NCI-H748 (cell line): ENCODE measurements around the gene TIMM13.
"Not testable (repeated sequence)": the region's sequence is repeated elsewhere in the genome, so short reads cannot be mapped to it uniquely, and the experiment has no call there.

Experiments
- DNase-seq: peaks from one replicate; lab custom pipeline; 2025; ENCODE audit not compliant: unreplicated experiment; lab: John Stamatoyannopoulos, UW

TIMM13 gene

GRCh38 chr19:2427429-2428320 is at the start of gene TIMM13:
Gene TIMM13 (minus strand): TSS chr19:2427586. CDS start chr19:2427533, 53 bp downstream.
- DNase-seq = peak; percentile 96

- DNase-seq = peak; percentile 44
Observed at GRCh38 chr19:2476451-2477140, 49.2 kb upstream of the TIMM13 start.

- DNase-seq = peak; percentile 92
Observed at GRCh38 chr19:2475702-2476450, 48.5 kb upstream of the TIMM13 start, which contains the start of gene GADD45B. Gene GADD45B (plus strand): TSS chr19:2476127. CDS start chr19:2476359, 232 bp downstream.

GRCh38 chr19:2475018-2475701 is 47.8 kb upstream of the TIMM13 start:
- DNase-seq = peak; percentile 39

- peak; percentile 81 for DNase-seq
Observed at GRCh38 chr19:2474232-2475017, 47.0 kb upstream of the TIMM13 start.

- DNase-seq = not testable (repeated sequence)
Observed at GRCh38 chr19:2469915-2470200, 42.5 kb upstream of the TIMM13 start.

GRCh38 chr19:2469102-2469914 is 41.9 kb upstream of the TIMM13 start:
- no peak for DNase-seq

GRCh38 chr19:2468596-2468995 is 41.2 kb upstream of the TIMM13 start:
- no peak for DNase-seq

GRCh38 chr19:2464389-2464788 is 37.0 kb upstream of the TIMM13 start:
- DNase-seq = no peak

- DNase-seq = not testable (repeated sequence)
Observed at GRCh38 chr19:2463694-2464093, 36.3 kb upstream of the TIMM13 start.

GRCh38 chr19:2462635-2463421 is 35.4 kb upstream of the TIMM13 start:
- no peak for DNase-seq

- no peak for DNase-seq
Observed at GRCh38 chr19:2461751-2462634, 34.6 kb upstream of the TIMM13 start.

- no peak for DNase-seq
Observed at GRCh38 chr19:2460245-2460644, 32.9 kb upstream of the TIMM13 start.

- DNase-seq = not testable (repeated sequence)
Observed at GRCh38 chr19:2458776-2459175, 31.4 kb upstream of the TIMM13 start.

GRCh38 chr19:2458054-2458453 is 30.7 kb upstream of the TIMM13 start:
- DNase-seq = no peak

GRCh38 chr19:2457394-2458037 is 30.1 kb upstream of the TIMM13 start:
- DNase-seq = no peak
